Measurements from ENCODE around the gene DEK.

- TF ChIP-seq BACH2 (CRISPR knock-in tag; IDR thresholded peaks at IDR 0.05; ENCODE audit: borderline replicate concordance) (no peak), TOX (CRISPR knock-in tag; IDR thresholded peaks at IDR 0.05; ENCODE audit: borderline replicate concordance) (no peak), CSRNP3 (CRISPR knock-in tag; IDR thresholded peaks at IDR 0.05) (no peak)
Measured at GRCh38 chr6:18218233-18218632, 46.1 kb downstream of the DEK start.

All from SK-N-SH treated with all-trans-retinoic acid at 6 μM for 48 hours (cell line).